Activated CD4-positive, alpha-beta T cell treated with anti-CD3 and anti-CD28 coated beads, Interleukin-2, amount 50 U/mL, for 16 hours (primary cell): Measurements from ENCODE around the gene PDLIM5.
A peak's percentile ranks its signal among the peaks of the same experiment; 100 is the strongest.
"Not testable (repeated sequence)": the region's sequence is repeated elsewhere in the genome, so short reads cannot be mapped to it uniquely, and the experiment has no call there.

Experiments used
- DNase-seq: peaks from one replicate; pipeline ENCODE4 v3.0.0-alpha.2; 2020

PDLIM5 gene

GRCh38 chr4:94451695-94452475 is at the start of gene PDLIM5:
Gene PDLIM5, plus strand, starts transcription at chr4:94451942. Its CDS starts 3,347 bp downstream, at chr4:94455289.
- DNase-seq, result peak; percentile 88

DNA sequence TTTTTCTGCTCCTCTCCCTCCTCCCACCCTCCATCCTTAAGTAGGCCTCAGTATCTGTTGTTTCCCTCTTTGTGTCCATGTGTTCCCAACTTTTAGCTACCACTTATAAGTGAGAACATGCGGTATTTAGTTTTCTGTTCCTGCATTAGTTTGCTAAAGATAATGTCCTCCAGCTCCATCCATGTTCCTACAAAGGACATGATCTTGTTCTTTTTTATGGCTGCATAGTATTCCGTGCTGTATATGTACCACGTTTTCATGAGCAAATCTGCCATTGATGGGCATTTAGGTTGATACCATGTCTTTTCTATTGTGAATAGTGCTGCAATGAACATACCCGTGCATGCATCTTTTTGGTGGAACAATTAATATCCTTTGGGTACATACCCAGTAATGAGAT is 49.3 kb upstream of the PDLIM5 start:
- DNase-seq, result not testable (repeated sequence)

GRCh38 chr4:94403751-94404150 is 48.0 kb upstream of the PDLIM5 start:
- no peak for DNase-seq

DNA sequence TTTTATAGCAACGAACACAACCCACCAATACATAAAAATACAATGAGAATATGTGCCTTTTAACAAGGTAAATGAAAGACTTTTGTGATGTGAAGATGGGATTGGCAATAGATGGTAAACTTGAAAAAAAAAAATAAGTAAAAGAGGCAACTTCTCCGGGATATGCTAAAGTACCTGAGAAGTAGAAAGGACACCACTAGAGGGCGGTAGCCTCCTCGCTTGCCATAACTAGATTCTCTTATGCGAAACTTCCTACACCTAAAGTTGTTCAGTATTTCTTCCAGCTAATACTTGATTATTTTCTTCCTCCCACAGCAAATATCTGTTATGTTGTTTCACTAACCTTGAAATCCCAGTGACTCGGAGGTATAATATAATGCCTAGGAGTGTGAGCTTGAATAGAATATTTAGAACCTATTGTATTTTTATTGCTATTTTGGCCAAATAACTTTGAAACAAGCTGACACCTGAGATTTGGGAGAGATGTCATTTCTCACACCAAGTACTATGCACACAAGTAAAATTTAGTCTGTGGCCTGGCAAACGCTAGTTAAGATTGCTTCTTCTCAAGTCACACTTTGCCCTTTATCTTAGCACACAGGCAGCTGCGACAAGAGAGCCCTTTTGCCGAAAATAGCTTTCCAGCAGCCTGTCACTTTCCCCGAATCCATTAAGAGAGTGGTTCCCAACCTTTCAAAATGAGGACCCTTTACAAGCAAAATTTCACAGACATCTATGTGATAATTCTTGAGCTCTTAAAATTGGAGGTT is 44.9 kb upstream of the PDLIM5 start:
- peak; percentile 62 for DNase-seq

GRCh38 chr4:94407846-94408245 is 43.9 kb upstream of the PDLIM5 start:
- DNase-seq, result no peak

GRCh38 chr4:94408549-94409374 is 43.0 kb upstream of the PDLIM5 start:
- DNase-seq, result no peak

GRCh38 chr4:94409375-94409679 is 42.4 kb upstream of the PDLIM5 start:
- DNase-seq, result no peak

- DNase-seq, result no peak
Measured at GRCh38 chr4:94409962-94410361, 41.8 kb upstream of the PDLIM5 start.

DNA sequence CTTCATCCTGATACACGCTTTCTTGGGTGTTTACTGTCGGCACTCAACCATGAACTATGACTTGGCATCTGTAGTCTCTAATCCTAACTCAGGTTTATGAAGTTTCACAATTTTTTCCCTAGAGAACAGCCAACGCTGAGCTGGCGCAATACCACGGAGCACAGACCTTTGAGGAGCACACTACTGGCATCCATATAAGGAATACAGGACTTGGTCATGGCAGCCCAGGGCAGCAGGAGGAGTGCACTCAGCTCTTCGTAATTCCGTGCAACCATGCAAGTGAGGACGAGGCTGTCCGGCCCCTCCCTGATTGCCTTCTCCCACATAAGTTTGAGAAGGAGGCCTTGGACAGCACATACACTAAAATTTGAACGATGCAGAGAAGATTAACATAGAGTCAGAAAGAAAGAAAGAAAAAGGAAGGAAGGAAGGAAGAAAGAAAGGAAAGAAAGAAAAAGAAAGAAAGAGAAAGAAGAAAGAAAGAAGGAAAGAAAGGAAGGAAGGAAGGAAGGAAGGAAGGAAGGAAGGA is 41.0 kb upstream of the PDLIM5 start:
- no peak for DNase-seq

GRCh38 chr4:94411296-94411695 is 40.4 kb upstream of the PDLIM5 start:
- DNase-seq, result no peak

GRCh38 chr4:94412019-94412657 is 39.6 kb upstream of the PDLIM5 start:
- no peak for DNase-seq

DNA sequence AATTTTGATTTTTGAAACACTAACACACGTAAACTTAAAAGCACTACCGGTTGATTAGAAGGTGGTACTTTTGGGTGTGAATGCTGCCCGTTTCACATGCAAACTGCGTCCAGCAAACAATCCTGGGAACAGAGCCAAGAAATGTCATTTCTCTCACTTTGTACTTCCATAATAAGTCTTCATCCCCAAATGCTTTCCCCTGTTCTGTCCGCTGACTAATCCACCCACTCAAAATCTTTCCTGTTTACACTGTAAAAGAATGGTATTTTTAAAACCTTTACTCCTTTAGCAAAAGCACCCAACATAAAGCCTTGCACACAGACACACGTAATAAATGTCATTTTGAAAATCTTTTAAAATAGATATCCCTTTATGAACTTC is 39.1 kb upstream of the PDLIM5 start:
- DNase-seq, result no peak

- no peak for DNase-seq
Measured at GRCh38 chr4:94413085-94413840, 38.5 kb upstream of the PDLIM5 start.

- no peak for DNase-seq
Measured at GRCh38 chr4:94414907-94415306, 36.8 kb upstream of the PDLIM5 start.

DNA sequence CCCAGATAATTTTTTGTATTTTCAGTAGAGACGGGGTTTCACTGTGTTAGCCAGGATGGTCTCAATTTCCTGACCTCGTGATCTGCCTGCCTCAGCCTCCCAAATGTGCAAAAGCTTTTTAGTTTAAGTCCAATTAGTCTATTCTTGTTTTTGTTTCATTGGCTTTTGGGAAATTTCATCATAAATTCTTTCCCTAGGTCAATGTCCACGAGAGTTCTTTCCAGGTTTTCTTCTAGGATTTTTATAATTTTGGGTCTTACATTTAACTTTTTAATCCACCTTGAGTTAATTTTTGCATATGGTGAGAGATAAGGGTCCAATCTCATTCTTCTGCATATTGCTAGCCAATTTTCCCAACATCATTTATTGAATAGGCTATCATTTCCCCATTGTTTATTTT is 36.3 kb upstream of the PDLIM5 start:
- DNase-seq, result no peak

DNA sequence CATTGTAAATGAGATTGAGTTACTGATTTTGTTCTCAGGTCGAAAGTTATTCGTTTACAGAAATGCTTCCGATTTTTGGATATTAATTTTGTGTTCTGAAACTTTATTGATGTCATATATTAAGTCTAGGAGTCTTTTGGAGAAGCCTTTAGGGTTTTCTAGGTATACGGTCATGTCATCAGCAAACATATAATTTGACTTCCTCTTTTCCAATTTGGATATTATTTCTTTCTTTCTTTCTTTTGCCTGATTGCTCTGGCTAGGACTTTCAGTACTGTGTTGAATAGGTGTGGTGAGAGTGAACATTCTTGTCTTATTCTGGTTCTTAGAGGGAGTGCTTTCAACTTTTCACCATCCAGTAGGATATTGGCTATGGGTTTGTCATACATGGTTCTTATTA is 35.4 kb upstream of the PDLIM5 start:
- DNase-seq, result no peak

GRCh38 chr4:94416981-94417380 is 34.8 kb upstream of the PDLIM5 start:
- DNase-seq, result no peak

GRCh38 chr4:94419549-94419948 is 32.2 kb upstream of the PDLIM5 start:
- no peak for DNase-seq

DNA sequence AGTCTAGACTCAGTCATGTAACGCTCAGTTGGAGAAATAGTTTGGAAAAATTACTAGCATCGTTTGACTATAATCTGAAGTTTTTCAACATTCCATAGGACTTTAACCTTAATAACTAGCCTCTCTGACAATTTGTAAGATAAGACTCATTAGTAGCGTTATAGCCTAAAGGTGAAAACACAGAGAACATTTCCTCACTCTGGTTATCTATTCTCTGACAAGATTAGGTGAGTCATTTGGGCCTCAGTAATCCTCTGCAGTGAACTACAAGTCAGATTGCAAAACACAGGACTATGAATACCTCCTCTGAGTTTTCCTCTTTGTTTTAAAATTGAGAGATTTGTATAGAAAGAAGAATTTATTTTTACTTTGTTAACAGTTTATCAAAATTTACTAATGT is 31.8 kb upstream of the PDLIM5 start:
- DNase-seq, result no peak

- DNase-seq, result no peak
Measured at GRCh38 chr4:94420356-94420755, 31.4 kb upstream of the PDLIM5 start.

GRCh38 chr4:94426783-94427182 is 25.0 kb upstream of the PDLIM5 start:
- DNase-seq, result no peak

DNA sequence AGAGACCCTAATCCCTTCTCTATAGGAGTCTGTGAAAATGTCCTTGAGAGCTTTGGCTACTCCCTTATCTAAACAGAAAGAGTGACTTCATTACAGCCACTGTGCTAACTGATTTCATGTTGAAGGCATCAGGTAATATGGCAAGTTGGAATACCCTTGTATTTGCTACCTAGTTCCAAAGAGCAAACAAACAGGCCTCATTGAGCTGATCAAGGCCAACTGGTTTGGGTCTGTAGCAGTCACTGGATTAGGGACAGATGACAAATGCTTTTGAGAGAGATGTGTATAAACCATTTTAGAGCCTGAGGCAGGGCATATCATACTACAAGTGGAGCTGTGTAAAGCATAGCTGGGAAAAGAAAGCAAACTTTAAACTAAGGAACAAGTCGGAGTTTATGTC is 22.9 kb upstream of the PDLIM5 start:
- DNase-seq, result no peak
